Astrocyte (in vitro differentiated cells and primary cell): ENCODE results near the gene DCC.

Experiments used
- EZH2 ChIP-seq: IDR thresholded peaks from 2 replicates; pipeline ENCODE4 v1.6.1; 2012; ENCODE audit warnings: mild to moderate bottlenecking, low read length, inconsistent platforms; ENCODE audit not compliant: insufficient read depth
- TF ChIP-seq, protein P1 (sequence below): IDR thresholded peaks from 2 replicates; pipeline ENCODE4 v1.5.1; 2011; ENCODE audit warnings: low read depth, mild to moderate bottlenecking, inconsistent platforms, low read length, moderate library complexity; ENCODE audit not compliant: insufficient read depth

GRCh38 chr18:52468496-52468895 lies 128.5 kb downstream of the DCC start:
- TF ChIP-seq, protein P1, sequence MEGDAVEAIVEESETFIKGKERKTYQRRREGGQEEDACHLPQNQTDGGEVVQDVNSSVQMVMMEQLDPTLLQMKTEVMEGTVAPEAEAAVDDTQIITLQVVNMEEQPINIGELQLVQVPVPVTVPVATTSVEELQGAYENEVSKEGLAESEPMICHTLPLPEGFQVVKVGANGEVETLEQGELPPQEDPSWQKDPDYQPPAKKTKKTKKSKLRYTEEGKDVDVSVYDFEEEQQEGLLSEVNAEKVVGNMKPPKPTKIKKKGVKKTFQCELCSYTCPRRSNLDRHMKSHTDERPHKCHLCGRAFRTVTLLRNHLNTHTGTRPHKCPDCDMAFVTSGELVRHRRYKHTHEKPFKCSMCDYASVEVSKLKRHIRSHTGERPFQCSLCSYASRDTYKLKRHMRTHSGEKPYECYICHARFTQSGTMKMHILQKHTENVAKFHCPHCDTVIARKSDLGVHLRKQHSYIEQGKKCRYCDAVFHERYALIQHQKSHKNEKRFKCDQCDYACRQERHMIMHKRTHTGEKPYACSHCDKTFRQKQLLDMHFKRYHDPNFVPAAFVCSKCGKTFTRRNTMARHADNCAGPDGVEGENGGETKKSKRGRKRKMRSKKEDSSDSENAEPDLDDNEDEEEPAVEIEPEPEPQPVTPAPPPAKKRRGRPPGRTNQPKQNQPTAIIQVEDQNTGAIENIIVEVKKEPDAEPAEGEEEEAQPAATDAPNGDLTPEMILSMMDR, result no peak
- no peak for TF ChIP-seq EZH2
